Measurements from ENCODE around the gene ZNF536. TPM values are rescaled to one million over a fixed set of nuclear protein-coding genes. Genes with fewer than 3 reads are reported as not detected.

Gene ZNF536
- total RNA-seq, 1 experiment from 2014 or later: 0.05 TPM

DNA sequence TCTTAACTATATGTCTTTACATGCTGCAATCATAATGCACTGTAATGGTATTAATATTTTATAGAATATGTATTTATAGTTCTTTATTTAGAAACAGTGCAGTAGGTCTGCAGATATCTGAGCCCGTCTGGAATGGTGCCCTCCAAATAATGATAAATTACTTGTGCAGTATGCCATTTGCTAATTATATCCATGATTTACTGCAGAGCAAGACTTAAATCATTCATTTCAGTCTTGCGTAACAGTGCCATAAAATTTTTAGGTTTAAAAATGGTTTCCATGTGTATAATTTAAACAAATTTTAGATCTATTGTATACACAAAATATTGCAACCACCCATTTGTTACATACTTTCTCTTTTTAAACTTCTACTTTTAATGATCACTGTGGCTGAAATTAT is 175.1 kb downstream of the ZNF536 start:
- DNase-seq (ENCODE audit: low read depth, low spot score) (no peak), ATAC-seq (no peak)
- H3K4me1 ChIP-seq (ENCODE audit: control insufficient read depth, insufficient read depth, low read length): no peaks in the 10 kb centered on the region
- no peak overlapping the region for H3K27ac ChIP-seq (ENCODE audit: low read length)
- H3K4me3 ChIP-seq (ENCODE audit: low read depth in 2 of 2, low read length in 2 of 2): no peak overlapping the region
- intact Hi-C loops (cut with micrococcal nuclease; ENCODE audit: unreplicated experiment): no loop called here
- POLR2A ChIA-PET: no interaction called here
- TF ChIP-seq CTCF (IDR thresholded peaks at IDR 0.05) (no peak), TCF7L2 (IDR thresholded peaks at IDR 0.05; ENCODE audit: low read depth, low read length) (no peak), POLR2AphosphoS5 (IDR thresholded peaks at IDR 0.05; ENCODE audit: low read depth, low read length) (no peak), SIN3A (IDR thresholded peaks at IDR 0.05; ENCODE audit: borderline replicate concordance, insufficient read depth, low read depth, low read length) (no peak)
- no TSS peak for BruUV-seq (replicated peaks)
- H3K36me3 ChIP-seq (ENCODE audit: control insufficient read depth, insufficient read depth, low read length): no peaks in the 10 kb centered on the region; the same call in 1 of the 2 replicates
- H3K27me3 ChIP-seq (ENCODE audit: control insufficient read depth, insufficient read depth, low read length): peaks cover 12% of the 10 kb centered on the region
- CTCF ChIA-PET: no interaction called here
- H3K9me3 ChIP-seq (ENCODE audit: control insufficient read depth, insufficient read depth, low read depth, low read length): no peaks in the 10 kb centered on the region
- in situ Hi-C loops (cut with HindIII; ENCODE audit: low pct_unique_long_range_greater_than_20kb, low sequenced_read_pairs): no loop called here

GRCh38 chr19:30549151-30549550 is 177.0 kb downstream of the ZNF536 start:
- no peaks in the 10 kb centered on the region for H3K4me1 ChIP-seq (ENCODE audit: control insufficient read depth, insufficient read depth, low read length)
- H3K9me3 ChIP-seq (ENCODE audit: control insufficient read depth, insufficient read depth, low read depth, low read length): no peaks in the 10 kb centered on the region
- in situ Hi-C loops (cut with HindIII; ENCODE audit: low pct_unique_long_range_greater_than_20kb, low sequenced_read_pairs): no loop called here
- no peak overlapping the region for H3K4me3 ChIP-seq (ENCODE audit: low read depth in 2 of 2, low read length in 2 of 2)
- intact Hi-C loops (cut with micrococcal nuclease; ENCODE audit: unreplicated experiment): no loop called here
- BruUV-seq (replicated peaks): no TSS peak
- no peak overlapping the region for H3K27ac ChIP-seq (ENCODE audit: low read length)
- DNase-seq (ENCODE audit: low read depth, low spot score) (no peak), ATAC-seq (no peak)
- no peak for TF ChIP-seq CTCF (IDR thresholded peaks at IDR 0.05)
- no peak for TF ChIP-seq SIN3A (IDR thresholded peaks at IDR 0.05; ENCODE audit: borderline replicate concordance, insufficient read depth, low read depth, low read length)
- TF ChIP-seq POLR2AphosphoS5 (IDR thresholded peaks at IDR 0.05; ENCODE audit: low read depth, low read length): no peak
- TF ChIP-seq TCF7L2 (IDR thresholded peaks at IDR 0.05; ENCODE audit: low read depth, low read length): no peak
- TF ChIP-seq, protein P1, sequence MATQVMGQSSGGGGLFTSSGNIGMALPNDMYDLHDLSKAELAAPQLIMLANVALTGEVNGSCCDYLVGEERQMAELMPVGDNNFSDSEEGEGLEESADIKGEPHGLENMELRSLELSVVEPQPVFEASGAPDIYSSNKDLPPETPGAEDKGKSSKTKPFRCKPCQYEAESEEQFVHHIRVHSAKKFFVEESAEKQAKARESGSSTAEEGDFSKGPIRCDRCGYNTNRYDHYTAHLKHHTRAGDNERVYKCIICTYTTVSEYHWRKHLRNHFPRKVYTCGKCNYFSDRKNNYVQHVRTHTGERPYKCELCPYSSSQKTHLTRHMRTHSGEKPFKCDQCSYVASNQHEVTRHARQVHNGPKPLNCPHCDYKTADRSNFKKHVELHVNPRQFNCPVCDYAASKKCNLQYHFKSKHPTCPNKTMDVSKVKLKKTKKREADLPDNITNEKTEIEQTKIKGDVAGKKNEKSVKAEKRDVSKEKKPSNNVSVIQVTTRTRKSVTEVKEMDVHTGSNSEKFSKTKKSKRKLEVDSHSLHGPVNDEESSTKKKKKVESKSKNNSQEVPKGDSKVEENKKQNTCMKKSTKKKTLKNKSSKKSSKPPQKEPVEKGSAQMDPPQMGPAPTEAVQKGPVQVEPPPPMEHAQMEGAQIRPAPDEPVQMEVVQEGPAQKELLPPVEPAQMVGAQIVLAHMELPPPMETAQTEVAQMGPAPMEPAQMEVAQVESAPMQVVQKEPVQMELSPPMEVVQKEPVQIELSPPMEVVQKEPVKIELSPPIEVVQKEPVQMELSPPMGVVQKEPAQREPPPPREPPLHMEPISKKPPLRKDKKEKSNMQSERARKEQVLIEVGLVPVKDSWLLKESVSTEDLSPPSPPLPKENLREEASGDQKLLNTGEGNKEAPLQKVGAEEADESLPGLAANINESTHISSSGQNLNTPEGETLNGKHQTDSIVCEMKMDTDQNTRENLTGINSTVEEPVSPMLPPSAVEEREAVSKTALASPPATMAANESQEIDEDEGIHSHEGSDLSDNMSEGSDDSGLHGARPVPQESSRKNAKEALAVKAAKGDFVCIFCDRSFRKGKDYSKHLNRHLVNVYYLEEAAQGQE (IDR thresholded peaks at IDR 0.05; ENCODE audit: insufficient read depth in 1 of 2, low read depth in 2 of 2, low read length in 1 of 2): no peak
- CTCF ChIA-PET: no interaction called here
- H3K36me3 ChIP-seq (ENCODE audit: control insufficient read depth, insufficient read depth, low read length): no peaks in the 10 kb centered on the region; the same call in 1 of the 2 replicates
- POLR2A ChIA-PET: no interaction called here
- peaks cover 14% of the 10 kb centered on the region for H3K27me3 ChIP-seq (ENCODE audit: control insufficient read depth, insufficient read depth, low read length)
